Spleen (tissue), 7 donors: ENCODE data around the gene CLEC2B.

ENCODE experiments used
- POLR2A ChIP-seq, 3 donors: fragments of 450-650 bp; IDR thresholded peaks; one replicate each; pipeline ENCODE4 v1.5.1; 2017; ENCODE audit warnings: antibody characterized with exemption in 3 of 3, mild to moderate bottlenecking in 1 of 3
- POLR2AphosphoS5 ChIP-seq, 3 donors: sonication (generic); formaldehyde crosslinking; IDR thresholded peaks; one replicate each; pipeline ENCODE4 v1.5.1; 2017; ENCODE audit warnings: antibody characterized with exemption in 3 of 3
- TF ChIP-seq, protein P1 (sequence below), 11 experiments: fragments of 200-600 bp in 7 of 11; fragments of 450-650 bp in 4 of 11; sonication (generic) in 4 of 11; IDR thresholded peaks in 8 of 11; conservative IDR thresholded peaks in 3 of 11; 1 replicate in 7 of 11; 2 replicates in 4 of 11; pipeline versions ENCODE4 v1.4.0 to v1.8.0; 2016 to 2021; ENCODE audit warnings: antibody characterized with exemption in 11 of 11, inconsistent platforms in 4 of 11, mild to moderate bottlenecking in 1 of 11
- donor health status: DM: no; HTN: no; CAD: no; lungs with moderate emphysema.
- donor health status: DM: no; HTN: no; CAD: no.
- donor health status: DM: no; HTN: no; CAD: no.

- TF ChIP-seq, protein P1, sequence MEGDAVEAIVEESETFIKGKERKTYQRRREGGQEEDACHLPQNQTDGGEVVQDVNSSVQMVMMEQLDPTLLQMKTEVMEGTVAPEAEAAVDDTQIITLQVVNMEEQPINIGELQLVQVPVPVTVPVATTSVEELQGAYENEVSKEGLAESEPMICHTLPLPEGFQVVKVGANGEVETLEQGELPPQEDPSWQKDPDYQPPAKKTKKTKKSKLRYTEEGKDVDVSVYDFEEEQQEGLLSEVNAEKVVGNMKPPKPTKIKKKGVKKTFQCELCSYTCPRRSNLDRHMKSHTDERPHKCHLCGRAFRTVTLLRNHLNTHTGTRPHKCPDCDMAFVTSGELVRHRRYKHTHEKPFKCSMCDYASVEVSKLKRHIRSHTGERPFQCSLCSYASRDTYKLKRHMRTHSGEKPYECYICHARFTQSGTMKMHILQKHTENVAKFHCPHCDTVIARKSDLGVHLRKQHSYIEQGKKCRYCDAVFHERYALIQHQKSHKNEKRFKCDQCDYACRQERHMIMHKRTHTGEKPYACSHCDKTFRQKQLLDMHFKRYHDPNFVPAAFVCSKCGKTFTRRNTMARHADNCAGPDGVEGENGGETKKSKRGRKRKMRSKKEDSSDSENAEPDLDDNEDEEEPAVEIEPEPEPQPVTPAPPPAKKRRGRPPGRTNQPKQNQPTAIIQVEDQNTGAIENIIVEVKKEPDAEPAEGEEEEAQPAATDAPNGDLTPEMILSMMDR (IDR thresholded peaks at IDR 0.05 in 8 of 11, conservative IDR thresholded peaks at IDR 0.05 in 3 of 11), result no peak
- TF ChIP-seq POLR2AphosphoS5 (IDR thresholded peaks at IDR 0.05) (no peak), POLR2A (IDR thresholded peaks at IDR 0.05) (no peak)
Measured at GRCh38 chr12:9902539-9903228, 33.5 kb upstream of the CLEC2B start.
